Prostate gland (tissue), 2 donors: ENCODE results near the gene SLC2A4. TPM values are rescaled to one million over a fixed set of nuclear protein-coding genes. Genes with fewer than 3 reads are reported as not detected.
A peak's percentile ranks its signal among the peaks of the same experiment; 100 is the strongest.

ENCODE experiments used
- DNase-seq: peaks from one replicate; pipeline ENCODE4 v3.0.0-alpha.2; 2019; ENCODE audit warnings: low spot score
- H3K27ac ChIP-seq, 2 donors: fragments of 200-600 bp; sonication (generic); 2 replicates each; pipeline ENCODE4 v1.5.1; 2017 to 2019
- H3K27me3 ChIP-seq: fragments of 200-600 bp; sonication (generic); replicated peaks from 2 replicates; pipeline ENCODE4 v1.5.1; 2019; ENCODE audit not compliant: insufficient read depth
- H3K36me3 ChIP-seq, 2 donors: fragments of 200-600 bp; sonication (generic); 1 replicate in 1 of 2; 2 replicates in 1 of 2; pipeline versions ENCODE4 v1.5.1 to v1.8.1; 2017 to 2019
- H3K4me1 ChIP-seq: fragments of 200-600 bp; sonication (generic); replicated peaks from 2 replicates; pipeline ENCODE4 v1.5.1; 2019
- H3K4me3 ChIP-seq, 2 donors: fragments of 200-600 bp; sonication (generic); 2 replicates each; pipeline ENCODE4 v1.5.1; 2017 to 2019
- H3K9me3 ChIP-seq: fragments of 200-600 bp; sonication (generic); 2 replicates; pipeline ENCODE4 v1.5.1; 2017
- POLR2A ChIP-seq: fragments of 450-650 bp; IDR thresholded peaks from one replicate; pipeline ENCODE4 v1.6.1; 2016; ENCODE audit warnings: antibody characterized with exemption, mild to moderate bottlenecking
- POLR2AphosphoS5 ChIP-seq: sonication (generic); formaldehyde crosslinking; IDR thresholded peaks from one replicate; pipeline ENCODE4 v1.6.1; 2017; ENCODE audit warnings: antibody characterized with exemption
- WGBS: methylation state at CpG from one replicate; pipeline ENCODE4 v1.1.5; 2018; 5-methylcytosine and 5-hydroxymethylcytosine counted together
- intact Hi-C: fragments of 100-400 bp; cut with DNase I; formaldehyde crosslinking; loops from one replicate; pipeline ENCODE4 v1.14.2; 2022
- total RNA-seq, 2 donors: library from RNA; depleted of rRNA; stranded (reverse); fragments of >200 nt; gene quantifications; one replicate each; pipeline ENCODE4 v1.1.0, GENCODE V29; 2016
- TF ChIP-seq, protein P1 (sequence below), 4 experiments: fragments of 200-600 bp in 2 of 4; fragments of 450-650 bp in 2 of 4; sonication (generic) in 2 of 4; IDR thresholded peaks; 1 replicate in 3 of 4; 2 replicates in 1 of 4; pipeline ENCODE4 v1.5.1; 2016 to 2019; ENCODE audit warnings: antibody characterized with exemption in 4 of 4, mild to moderate bottlenecking in 2 of 4, moderate library complexity in 2 of 4

SLC2A4 gene
- total RNA-seq, 2 donors from 2014 or later = 13.8 to 27.4 TPM

DNA sequence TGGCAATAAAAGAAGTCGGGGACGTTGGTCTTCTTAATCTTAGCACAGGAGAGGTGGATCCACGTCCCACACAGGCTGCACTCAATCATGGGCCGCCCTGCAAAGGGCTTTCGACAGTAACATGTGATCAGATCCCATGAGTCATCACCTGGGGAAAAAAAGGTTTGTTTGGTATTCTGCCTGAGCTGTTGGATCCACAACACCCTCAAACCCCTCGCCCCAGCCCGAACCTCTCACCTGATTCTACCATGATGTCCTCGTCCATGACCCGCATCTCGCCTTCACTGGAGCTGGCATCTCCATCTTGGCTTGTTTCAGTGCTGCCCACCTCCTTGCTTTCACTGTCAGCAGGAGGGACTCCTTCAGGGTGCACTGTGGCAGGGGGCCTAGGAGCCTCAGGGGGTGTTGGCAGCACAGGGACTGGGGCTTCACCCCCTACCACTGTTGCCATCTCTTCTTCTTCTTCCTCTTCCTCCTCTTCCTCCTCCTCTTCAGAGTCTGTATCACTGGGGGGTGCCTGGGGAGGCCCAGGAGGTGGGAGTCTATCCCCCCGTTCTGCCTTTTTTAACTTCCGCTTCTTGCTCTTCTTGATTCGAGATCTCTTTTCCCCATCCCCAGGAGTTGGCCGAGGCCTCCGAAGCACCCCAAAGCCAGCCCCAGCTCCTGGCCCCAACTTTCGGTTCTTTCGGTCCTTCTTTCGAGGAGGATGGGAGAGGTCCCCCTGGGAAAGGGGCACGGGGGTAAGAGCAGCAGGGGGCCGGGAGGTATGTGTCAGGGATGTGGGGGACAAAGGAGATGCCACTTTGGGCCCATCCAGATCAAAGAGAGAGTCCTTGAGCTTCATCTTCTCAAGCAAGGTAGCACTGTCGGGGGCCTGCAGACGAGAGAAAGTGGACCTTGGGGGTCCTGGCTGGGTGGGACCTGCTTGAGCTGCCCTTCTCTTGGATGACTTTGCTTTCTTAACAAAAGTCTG lies 45.5 kb upstream of the SLC2A4 start:
- Histone ChIP-seq H3K27ac (peak overlapping the region in 1 of 2 donors; percentile 99), H3K9me3 (no peaks in the 10 kb centered on the region), H3K36me3 (peaks cover 0 to 9% of the 10 kb centered on the region in 2 donors), H3K4me1 (peaks cover 14% of the 10 kb centered on the region), H3K27me3 (no peaks in the 10 kb centered on the region), H3K4me3 (no peak overlapping the region)
- WGBS = 79% methylated on average over 22 of the region's 22 CpGs
- DNase-seq = no peak
- intact Hi-C loops = loop anchor here (10.0 kb wide), 1 partner anchor 599 kb away; the partner anchor contains the start of gene KDM6B
- TF ChIP-seq POLR2AphosphoS5 (no peak), POLR2A (no peak)
- TF ChIP-seq, protein P1, sequence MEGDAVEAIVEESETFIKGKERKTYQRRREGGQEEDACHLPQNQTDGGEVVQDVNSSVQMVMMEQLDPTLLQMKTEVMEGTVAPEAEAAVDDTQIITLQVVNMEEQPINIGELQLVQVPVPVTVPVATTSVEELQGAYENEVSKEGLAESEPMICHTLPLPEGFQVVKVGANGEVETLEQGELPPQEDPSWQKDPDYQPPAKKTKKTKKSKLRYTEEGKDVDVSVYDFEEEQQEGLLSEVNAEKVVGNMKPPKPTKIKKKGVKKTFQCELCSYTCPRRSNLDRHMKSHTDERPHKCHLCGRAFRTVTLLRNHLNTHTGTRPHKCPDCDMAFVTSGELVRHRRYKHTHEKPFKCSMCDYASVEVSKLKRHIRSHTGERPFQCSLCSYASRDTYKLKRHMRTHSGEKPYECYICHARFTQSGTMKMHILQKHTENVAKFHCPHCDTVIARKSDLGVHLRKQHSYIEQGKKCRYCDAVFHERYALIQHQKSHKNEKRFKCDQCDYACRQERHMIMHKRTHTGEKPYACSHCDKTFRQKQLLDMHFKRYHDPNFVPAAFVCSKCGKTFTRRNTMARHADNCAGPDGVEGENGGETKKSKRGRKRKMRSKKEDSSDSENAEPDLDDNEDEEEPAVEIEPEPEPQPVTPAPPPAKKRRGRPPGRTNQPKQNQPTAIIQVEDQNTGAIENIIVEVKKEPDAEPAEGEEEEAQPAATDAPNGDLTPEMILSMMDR (IDR thresholded peaks at IDR 0.05) = no peak

DNA sequence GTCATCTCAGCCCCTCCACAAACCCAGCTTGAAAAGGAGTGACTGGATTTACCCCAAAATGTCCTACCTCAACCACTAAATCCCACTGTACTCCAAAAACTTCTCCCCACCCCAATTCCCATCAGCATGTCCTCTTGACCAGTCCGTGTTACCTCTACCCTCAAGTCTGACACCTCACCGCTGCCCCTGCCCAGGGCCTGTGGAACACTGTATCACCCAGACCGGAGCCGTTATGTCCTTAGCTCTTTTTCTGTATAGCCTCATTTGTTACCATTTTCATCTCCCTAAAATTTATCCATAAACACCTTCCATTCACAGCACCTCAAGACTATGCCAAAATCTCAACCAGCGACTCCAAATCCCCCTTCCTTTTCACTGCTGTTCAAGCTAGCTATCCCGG lies 44.7 kb upstream of the SLC2A4 start:
- TF ChIP-seq, protein P1 (IDR thresholded peaks at IDR 0.05) = no peak
- TF ChIP-seq POLR2A = no peak
- Histone ChIP-seq H3K4me3 (peak overlapping the region in 1 of 2 donors; percentile 100), H3K27ac (peak overlapping the region; percentile 98 to 99)

DNA sequence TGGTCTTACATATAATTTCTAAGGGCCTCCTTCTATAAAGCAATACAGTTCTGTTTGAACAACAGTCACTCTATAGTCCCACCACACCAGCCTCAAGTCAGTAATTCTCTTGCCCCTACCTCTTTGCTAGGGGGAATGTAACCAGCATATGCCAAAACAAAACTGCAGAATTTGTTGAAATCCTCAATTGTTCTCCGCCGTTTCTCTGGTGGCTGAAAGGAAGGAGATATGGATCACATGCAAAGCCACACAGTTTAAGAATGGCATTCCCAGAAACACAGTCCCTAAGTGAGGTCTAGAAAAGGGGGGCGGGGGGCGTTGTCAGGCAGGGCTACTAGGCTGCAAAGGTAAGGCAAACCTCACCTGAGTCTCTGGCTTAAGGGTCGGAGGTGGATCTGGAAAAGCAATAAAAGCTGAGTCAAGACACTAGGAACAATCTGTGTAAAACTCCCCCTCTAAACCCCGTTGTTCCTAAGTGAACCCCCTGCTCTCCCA lies 44.2 kb upstream of the SLC2A4 start:
- Histone ChIP-seq H3K27ac (peak overlapping the region; percentile 98 to 99), H3K36me3 (peaks cover 0 to 10% of the 10 kb centered on the region in 2 donors), H3K27me3 (no peaks in the 10 kb centered on the region), H3K4me1 (peaks cover 18% of the 10 kb centered on the region), H3K9me3 (no peaks in the 10 kb centered on the region), H3K4me3 (peak overlapping the region; percentile 94 to 100)
- WGBS = 17% methylated on average over 6 of the region's 6 CpGs
- TF ChIP-seq POLR2AphosphoS5 (no peak), POLR2A (no peak)
- TF ChIP-seq, protein P1 (IDR thresholded peaks at IDR 0.05) = no peak
- intact Hi-C loops = loop anchor here (10.0 kb wide), 1 partner anchor 597 kb away; the partner anchor contains the start of gene KDM6B
- no peak for DNase-seq

More for the DNA sequence above, 44.7 kb upstream of the SLC2A4 start:
- H3K27me3 ChIP-seq = no peaks in the 10 kb centered on the region
- intact Hi-C loops = loop anchor here (10.0 kb wide), 1 partner anchor 598 kb away; the partner anchor contains the start of gene KDM6B
- WGBS = 83% methylated on average over 6 of the region's 6 CpGs
- no peaks in the 10 kb centered on the region for H3K9me3 ChIP-seq
- H3K4me1 ChIP-seq = peaks cover 18% of the 10 kb centered on the region
- H3K36me3 ChIP-seq = peaks cover 0 to 10% of the 10 kb centered on the region in 2 donors
- no peak for DNase-seq

DNA sequence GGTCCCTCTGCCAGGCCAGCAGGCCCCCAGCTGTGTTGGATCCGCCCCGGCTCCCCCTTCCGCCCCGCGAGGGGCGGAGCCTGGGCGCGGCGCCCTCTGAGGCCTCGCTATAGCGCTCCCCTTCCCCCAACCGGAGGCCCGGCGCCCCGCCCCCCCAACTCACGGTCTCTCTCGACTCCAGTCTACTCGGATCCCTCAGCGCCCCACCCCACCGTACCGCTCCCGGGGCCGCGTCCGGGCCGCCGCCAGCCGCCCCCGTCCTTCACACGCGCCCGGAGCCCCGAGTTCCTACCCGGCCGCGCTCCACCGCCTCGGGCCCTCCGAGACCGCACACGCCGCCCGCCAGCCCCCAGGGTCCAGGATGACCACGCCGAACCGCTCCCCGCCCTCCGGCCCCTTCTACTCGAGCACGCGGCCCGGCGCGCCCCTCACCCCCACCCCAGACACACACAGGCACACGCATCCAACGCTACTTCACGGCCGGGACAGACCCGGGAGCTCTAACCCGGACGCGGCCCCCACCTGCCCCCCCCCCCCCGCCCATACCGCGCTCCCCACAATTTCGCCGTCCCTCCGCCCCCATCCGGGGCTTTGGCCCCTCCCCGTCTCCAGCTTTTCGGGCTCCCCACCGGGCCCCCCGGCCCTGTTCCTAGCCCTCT lies 43.6 kb upstream of the SLC2A4 start:
- TF ChIP-seq POLR2A (peak; percentile 16), POLR2AphosphoS5 (peak; percentile 52)
- TF ChIP-seq, protein P1 (IDR thresholded peaks at IDR 0.05) = no peak
- Histone ChIP-seq H3K4me1 (peaks cover 18% of the 10 kb centered on the region), H3K27me3 (no peaks in the 10 kb centered on the region), H3K9me3 (no peaks in the 10 kb centered on the region), H3K27ac (peak overlapping the region; percentile 98 to 99), H3K4me3 (peak overlapping the region; percentile 94 to 100), H3K36me3 (peaks cover 0 to 10% of the 10 kb centered on the region in 2 donors)
- intact Hi-C loops = loop anchor here (10.0 kb wide), 1 partner anchor 597 kb away; the partner anchor contains the start of gene KDM6B
- DNase-seq = peak; percentile 79
- under 1% methylated on average over 42 of the region's 73 CpGs for WGBS
